ENCODE data around the gene TMEM50A. TPM values are rescaled to one million over a fixed set of nuclear protein-coding genes. Genes with fewer than 3 reads are reported as not detected.
"Not testable (repeated sequence)": the region's sequence is repeated elsewhere in the genome, so short reads cannot be mapped to it uniquely, and the experiment has no call there.

TMEM50A gene
- total RNA-seq, 2 donors from 2014 or later: 131 to 136 TPM

DNA sequence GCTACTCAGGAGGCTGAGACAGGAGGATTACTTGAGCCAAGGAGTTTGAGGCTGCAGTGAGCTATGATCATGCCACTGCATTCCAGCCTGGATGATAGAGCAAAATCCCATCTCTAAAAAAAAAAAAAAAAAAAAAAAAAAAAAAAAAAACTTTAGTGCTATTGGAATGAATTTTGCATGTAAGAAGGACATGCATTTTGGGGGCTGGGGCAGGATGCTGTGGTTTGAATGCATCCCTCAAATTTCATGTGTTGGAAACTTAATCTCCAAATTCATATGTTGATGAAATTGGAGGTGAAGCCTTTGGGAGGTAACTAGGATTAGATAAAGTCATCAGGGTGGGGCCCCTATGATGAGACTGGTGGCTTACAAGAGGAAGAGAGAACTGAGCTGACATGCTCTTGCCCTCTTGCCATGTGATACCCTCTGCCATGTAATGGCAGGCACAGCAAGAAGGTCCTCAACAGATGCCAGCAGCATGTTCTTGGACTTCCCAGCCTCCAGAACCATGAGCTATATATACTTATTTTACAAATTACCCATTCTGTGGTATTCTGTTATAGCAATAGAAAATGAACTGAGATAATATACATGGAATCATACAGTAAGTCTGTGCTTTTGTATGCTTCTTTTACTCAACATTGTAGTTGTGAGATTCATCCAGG lies 25.2 kb upstream of the TMEM50A start:
- H3K36me3 Mint-ChIP-seq (ENCODE audit: insufficient read depth in 2 of 2): peaks cover 4 to 24% of the 10 kb centered on the region in 2 donors
- not testable (repeated sequence) for H3K4me1 Mint-ChIP-seq (ENCODE audit: low read depth); H3K27me3 Mint-ChIP-seq (ENCODE audit: low read depth); H3K9me3 Mint-ChIP-seq; ATAC-seq (replicated peaks in 1 of 2); DNase-seq; H3K4me3 Mint-ChIP-seq; H3K27ac Mint-ChIP-seq

DNA sequence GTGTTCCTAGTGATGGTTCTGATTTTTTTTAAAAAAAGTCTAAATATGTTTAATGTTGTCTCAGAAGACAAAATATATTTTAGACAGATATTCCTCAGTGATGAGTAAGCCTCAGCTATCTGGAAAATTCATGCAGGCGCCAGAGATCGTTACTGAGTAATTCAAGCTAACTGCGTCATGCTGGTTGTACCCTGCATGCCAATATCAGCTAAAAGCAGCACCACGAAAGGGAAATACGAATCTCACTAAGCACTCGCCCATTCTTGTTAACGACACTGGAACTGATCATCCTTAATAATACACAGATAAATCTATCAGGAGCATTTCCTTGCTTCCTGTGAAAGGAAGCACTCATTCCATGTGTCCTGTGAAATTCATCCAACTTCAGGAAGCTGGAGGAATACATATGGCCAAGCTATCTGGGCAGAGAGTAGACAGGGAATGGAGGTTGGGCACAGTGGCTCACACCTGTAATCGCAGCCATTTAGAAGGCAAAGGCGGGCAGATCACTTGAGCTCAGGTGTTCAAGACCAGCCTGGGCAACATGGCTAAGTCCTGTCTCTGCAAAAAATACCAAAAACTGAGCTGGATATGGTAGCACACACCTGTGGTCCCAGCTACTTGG lies 17.7 kb upstream of the TMEM50A start:
- not testable (repeated sequence) for ATAC-seq (replicated peaks in 1 of 2); H3K36me3 Mint-ChIP-seq (ENCODE audit: insufficient read depth in 2 of 2); H3K4me3 Mint-ChIP-seq; H3K27me3 Mint-ChIP-seq (ENCODE audit: low read depth); H3K27ac Mint-ChIP-seq; H3K9me3 Mint-ChIP-seq; H3K4me1 Mint-ChIP-seq (ENCODE audit: low read depth); DNase-seq

DNA sequence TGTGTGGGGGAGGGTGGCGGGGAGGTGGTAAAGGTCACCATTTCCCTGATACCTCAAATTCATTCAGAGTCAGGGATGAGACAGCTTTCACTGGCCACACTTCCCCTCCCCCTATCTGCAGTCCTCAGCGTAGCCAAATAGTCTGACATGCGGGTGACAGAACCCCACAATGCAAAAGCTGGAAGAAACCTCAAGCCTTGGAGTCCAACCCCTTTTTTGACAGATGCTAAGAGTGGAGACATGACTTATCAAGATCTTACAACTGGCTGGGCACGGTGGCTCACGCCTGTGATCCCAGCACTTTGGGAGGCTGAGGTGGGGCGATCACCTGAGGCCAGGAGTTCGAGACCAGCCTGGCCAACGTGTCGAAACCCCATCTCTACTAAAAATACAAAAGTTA lies 16.0 kb upstream of the TMEM50A start:
- H3K4me3 Mint-ChIP-seq, H3K27ac Mint-ChIP-seq, H3K9me3 Mint-ChIP-seq: not testable (repeated sequence)

DNA sequence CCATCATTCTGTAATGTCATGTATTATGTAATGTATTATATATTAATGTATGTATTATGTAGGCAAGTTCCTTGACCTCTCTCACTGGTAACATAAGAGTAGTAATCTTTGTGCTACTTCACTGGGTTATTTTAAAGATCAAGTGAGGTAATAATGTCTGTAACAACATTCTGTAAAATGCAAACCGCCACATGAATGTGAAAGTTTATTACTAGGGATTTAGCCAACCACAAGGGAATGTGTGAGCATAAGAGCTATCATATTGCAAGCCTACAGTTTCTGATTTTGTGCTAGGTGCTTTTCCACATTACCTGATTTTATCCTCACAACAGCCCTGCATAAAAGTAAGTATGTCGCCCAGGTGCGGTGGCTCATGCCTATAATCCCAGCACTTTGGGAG lies 13.7 kb upstream of the TMEM50A start:
- H3K4me3 Mint-ChIP-seq; H3K27ac Mint-ChIP-seq; H3K4me1 Mint-ChIP-seq (ENCODE audit: low read depth); H3K36me3 Mint-ChIP-seq (ENCODE audit: insufficient read depth in 2 of 2); H3K9me3 Mint-ChIP-seq; ATAC-seq (replicated peaks in 1 of 2); DNase-seq; H3K27me3 Mint-ChIP-seq (ENCODE audit: low read depth): not testable (repeated sequence)

More for the DNA sequence above, 16.0 kb upstream of the TMEM50A start:
- not testable (repeated sequence) for H3K36me3 Mint-ChIP-seq (ENCODE audit: insufficient read depth in 2 of 2); H3K27me3 Mint-ChIP-seq (ENCODE audit: low read depth); H3K4me1 Mint-ChIP-seq (ENCODE audit: low read depth); DNase-seq; ATAC-seq (replicated peaks in 1 of 2)

DNA sequence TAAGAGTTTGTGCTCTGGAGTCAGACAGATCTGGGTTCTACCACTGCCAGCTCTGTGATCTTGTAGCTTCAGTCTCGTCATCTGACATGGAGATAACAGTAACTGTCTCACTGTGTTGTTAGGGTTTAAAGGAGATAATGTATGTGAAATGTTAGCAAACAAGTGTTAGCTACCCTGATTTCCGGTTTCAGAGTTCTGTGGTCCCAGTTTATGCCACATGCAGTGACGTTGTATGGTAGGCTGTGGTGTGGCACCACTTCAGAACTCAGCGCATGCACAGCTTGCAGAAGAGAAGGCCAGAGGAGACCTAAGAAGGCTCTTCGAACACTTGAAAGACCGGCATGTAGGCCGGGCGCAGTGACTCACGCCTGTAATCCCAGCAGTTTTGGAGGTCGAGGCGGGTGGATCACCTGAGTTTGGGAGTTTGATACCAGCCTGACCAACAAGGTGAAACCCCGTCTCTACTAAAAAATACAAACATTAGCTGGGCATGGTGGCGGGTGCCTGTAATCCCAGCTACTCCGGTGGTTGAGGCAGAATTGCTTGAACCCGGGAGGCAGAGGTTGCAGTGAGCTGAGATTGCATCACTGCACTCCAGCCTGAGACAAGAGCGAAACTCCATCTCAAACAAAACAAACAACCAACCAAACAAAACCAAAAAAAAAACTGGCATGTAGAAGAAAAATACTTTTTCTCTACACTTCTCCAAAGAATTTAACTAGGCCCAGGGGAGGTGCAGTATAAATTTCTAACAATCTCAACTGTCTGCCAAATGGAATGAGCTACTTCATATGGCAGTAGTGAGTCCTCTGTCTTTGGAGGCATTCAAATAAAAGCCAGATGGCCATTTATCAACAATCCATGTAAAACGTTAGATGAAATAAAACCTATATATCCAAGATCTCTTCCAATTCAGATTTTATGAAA lies 10.0 kb upstream of the TMEM50A start:
- H3K27ac Mint-ChIP-seq; H3K9me3 Mint-ChIP-seq; H3K36me3 Mint-ChIP-seq (ENCODE audit: insufficient read depth in 2 of 2); DNase-seq; H3K4me3 Mint-ChIP-seq; H3K27me3 Mint-ChIP-seq (ENCODE audit: low read depth): not testable (repeated sequence)
- peaks cover 22% of the 10 kb centered on the region for H3K4me1 Mint-ChIP-seq (ENCODE audit: low read depth)
- peak; percentile 73 to 80 for ATAC-seq (replicated peaks in 1 of 2)

DNA sequence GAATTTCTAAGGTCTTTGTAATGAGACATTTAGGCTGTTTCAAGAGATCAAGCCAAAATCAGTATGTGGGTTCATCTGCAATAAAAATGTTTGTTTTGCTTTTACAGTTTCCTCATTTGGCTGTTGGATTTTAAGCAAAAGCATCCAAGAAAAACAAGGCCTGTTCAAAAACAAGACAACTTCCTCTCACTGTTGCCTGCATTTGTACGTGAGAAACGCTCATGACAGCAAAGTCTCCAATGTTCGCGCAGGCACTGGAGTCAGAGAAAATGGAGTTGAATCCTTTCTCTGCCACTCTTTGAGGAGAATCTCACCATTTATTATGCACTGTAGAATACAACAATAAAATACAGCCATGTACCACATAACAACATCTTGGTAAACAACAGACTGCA lies 9.3 kb upstream of the TMEM50A start:
- H3K36me3 Mint-ChIP-seq (ENCODE audit: insufficient read depth in 2 of 2); H3K27me3 Mint-ChIP-seq (ENCODE audit: low read depth); H3K9me3 Mint-ChIP-seq; H3K27ac Mint-ChIP-seq; DNase-seq; H3K4me3 Mint-ChIP-seq; ATAC-seq (replicated peaks in 1 of 2): not testable (repeated sequence)
- peaks cover 28% of the 10 kb centered on the region for H3K4me1 Mint-ChIP-seq (ENCODE audit: low read depth)

DNA sequence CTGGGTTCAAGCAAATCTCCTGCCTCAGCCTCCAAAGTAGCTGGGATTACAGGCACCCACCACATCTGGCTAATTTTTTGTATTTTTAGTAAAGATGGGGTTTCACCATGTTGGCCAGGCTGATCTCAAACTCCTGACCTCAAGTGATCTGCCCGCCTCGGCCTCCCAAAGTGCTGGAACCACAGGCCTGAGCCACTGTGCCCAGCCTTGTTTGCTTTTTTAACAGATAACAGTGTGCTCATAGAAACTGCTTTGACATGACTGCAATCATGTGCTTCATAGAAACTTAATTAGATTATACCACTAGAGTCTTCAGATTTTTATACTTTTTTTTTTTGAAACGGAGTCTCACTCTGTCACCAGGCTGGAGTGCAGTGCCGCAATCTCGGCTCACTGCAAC lies 8.8 kb upstream of the TMEM50A start:
- ATAC-seq (replicated peaks in 1 of 2); H3K27me3 Mint-ChIP-seq (ENCODE audit: low read depth); DNase-seq; H3K9me3 Mint-ChIP-seq; H3K36me3 Mint-ChIP-seq (ENCODE audit: insufficient read depth in 2 of 2); H3K27ac Mint-ChIP-seq: not testable (repeated sequence)
- Mint-ChIP-seq H3K4me1 (ENCODE audit: low read depth) (peaks cover 33% of the 10 kb centered on the region), H3K4me3 (peak overlapping the region; percentile 58 to 67)

DNA sequence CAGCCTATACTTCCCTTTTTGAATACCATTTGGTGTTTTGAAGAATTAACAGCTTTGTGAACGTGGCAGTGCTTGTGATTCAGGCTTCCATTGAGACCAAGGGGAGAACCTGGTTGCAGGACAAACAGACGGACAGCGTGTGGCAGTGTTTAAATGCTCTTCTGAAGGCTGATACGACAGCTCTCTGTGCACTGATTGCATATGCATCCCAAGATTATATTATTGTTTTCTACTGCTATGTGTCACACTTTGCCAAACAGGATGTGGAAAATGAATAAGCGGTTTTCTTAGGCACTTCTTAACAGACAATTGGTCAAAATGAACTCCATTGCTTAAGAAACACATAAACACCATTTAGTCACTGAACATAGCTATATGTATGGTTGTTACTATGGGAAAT lies 8.2 kb upstream of the TMEM50A start:
- H3K9me3 Mint-ChIP-seq; H3K27me3 Mint-ChIP-seq (ENCODE audit: low read depth); H3K36me3 Mint-ChIP-seq (ENCODE audit: insufficient read depth in 2 of 2): not testable (repeated sequence)
- peak overlapping the region; percentile 85 for H3K27ac Mint-ChIP-seq
- DNase-seq: peak; percentile 10 to 18
- peaks cover 37% of the 10 kb centered on the region for H3K4me1 Mint-ChIP-seq (ENCODE audit: low read depth)
- ATAC-seq (replicated peaks in 1 of 2): peak; percentile 85 to 87
- peak overlapping the region; percentile 58 to 67 for H3K4me3 Mint-ChIP-seq

DNA sequence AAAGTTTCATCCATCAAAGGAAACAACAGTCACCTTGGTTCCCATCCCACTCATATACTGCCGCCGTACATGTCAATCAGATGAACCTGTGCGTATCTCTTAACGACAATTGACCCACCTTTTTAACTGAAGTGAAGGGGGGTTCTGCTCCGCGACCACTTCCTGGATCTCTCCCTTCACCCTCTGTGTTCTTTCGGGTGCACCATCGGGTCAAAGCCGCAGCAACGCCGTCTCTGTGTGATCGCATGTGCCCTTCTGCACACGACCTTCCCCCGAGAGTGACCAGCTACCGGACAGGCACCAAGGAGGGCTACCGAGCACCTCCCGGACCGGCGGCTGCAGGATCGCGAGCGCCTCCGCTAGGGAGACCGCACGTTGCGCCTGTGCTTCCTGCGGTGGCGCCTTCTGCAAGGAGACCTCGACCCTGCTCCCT lies 1.2 kb upstream of the TMEM50A start:
- H3K4me1 Mint-ChIP-seq (ENCODE audit: low read depth): peaks cover 46% of the 10 kb centered on the region
- DNase-seq (peak; percentile 36 to 50), ATAC-seq (replicated peaks in 1 of 2) (peak; percentile 5 to 30)
- peak overlapping the region; percentile 96 to 97 for H3K4me3 Mint-ChIP-seq
- H3K27ac Mint-ChIP-seq: peak overlapping the region; percentile 57
- H3K27me3 Mint-ChIP-seq (ENCODE audit: low read depth); H3K36me3 Mint-ChIP-seq (ENCODE audit: insufficient read depth in 2 of 2); H3K9me3 Mint-ChIP-seq: not testable (repeated sequence)

DNA sequence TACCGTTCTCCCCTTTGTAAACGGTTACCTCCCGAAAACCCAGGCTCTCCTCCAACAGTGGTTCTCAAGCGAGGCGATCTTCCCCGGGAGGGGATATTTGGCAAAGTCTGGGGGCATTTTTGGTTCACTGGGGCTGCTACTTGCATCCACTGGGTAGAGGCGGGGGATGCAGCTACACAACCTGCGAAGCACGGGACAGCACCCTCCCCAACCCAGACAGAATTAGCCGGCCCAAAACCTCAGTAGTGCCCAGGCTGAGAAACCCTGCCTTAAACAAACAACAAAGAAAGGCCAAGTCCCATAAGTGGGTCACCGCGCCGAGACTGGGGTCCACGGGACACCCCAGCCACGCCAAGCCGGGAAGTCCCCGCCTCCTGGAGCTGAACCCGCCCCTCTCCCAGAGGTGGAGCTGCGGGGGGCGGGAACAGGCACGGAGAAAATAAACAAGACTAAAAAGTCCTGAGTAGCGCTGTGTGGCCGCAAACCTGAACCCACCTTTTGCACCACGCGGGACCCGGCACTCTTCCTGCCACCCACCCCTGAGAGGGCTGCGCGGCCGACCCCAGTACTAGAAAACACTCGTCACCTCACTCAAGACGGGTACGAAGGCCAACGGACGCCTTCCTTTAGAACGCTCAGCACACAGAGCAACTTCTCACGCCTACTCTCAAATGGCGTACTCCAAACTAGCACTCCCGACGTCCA lies 499 bp upstream of the TMEM50A start:
- Mint-ChIP-seq H3K4me3 (peak overlapping the region; percentile 97 to 99), H3K4me1 (ENCODE audit: low read depth) (peaks cover 49% of the 10 kb centered on the region), H3K27ac (peak overlapping the region; percentile 79), H3K36me3 (ENCODE audit: insufficient read depth in 2 of 2) (peaks cover 6 to 10% of the 10 kb centered on the region in 2 donors)
- not testable (repeated sequence) for H3K27me3 Mint-ChIP-seq (ENCODE audit: low read depth); H3K9me3 Mint-ChIP-seq
- peak; percentile 62 to 83 for ATAC-seq (replicated peaks in 1 of 2)
- peak; percentile 6 to 33 for DNase-seq

DNA sequence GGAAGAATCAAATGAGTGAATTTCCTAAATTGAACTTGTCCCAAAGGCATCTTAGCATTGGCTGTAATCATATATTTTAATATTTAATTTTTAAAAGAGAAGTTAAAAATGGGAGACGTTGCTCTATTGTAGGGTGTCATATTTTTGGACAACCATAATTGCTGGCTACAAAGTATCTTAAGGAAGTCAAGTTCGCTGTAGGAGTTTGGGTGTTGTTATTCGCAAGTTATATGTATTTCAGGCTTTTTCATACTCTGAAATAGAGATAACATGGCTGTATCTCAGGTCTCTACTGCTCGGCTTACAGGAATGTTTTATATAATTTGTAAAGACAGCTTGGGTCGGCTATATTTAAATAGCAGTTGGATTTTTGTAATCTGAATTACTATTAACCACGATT lies 852 bp downstream of the TMEM50A start:
- H3K27ac Mint-ChIP-seq: peak overlapping the region; percentile 93
- peak overlapping the region; percentile 94 to 99 for H3K4me3 Mint-ChIP-seq
- no peaks in the 10 kb centered on the region for H3K27me3 Mint-ChIP-seq (ENCODE audit: low read depth)
- DNase-seq (no peak), ATAC-seq (replicated peaks in 1 of 2) (no peak)
- H3K9me3 Mint-ChIP-seq: no peaks in the 10 kb centered on the region
- peaks cover 7 to 17% of the 10 kb centered on the region in 2 donors for H3K36me3 Mint-ChIP-seq (ENCODE audit: insufficient read depth in 2 of 2)
- H3K4me1 Mint-ChIP-seq (ENCODE audit: low read depth): peaks cover 40% of the 10 kb centered on the region

DNA sequence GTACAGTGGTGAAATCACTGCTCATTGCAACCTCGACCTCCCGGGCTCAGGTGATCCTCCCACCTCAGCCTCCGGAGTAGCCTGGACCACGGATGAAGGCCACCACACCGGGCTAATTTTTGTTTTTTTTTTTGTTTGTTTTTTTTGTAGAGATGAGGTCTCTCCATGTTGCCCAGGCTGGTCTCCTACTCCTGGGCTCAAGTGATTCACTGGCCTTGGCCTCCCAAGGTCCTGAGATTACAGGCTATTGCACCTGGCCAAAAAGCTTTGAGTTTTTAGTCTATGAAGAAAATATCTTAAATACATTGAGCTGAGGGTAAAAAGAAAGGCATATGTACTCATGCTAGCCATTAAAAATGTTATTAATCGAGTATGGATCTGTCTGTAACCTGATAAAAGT lies 3.6 kb downstream of the TMEM50A start:
- Mint-ChIP-seq H3K9me3 (no peaks in the 10 kb centered on the region), H3K27ac (peak overlapping the region; percentile 73), H3K36me3 (ENCODE audit: insufficient read depth in 2 of 2) (peaks cover 6 to 18% of the 10 kb centered on the region in 2 donors), H3K4me3 (peak overlapping the region; percentile 27 to 36), H3K27me3 (ENCODE audit: low read depth) (no peaks in the 10 kb centered on the region), H3K4me1 (ENCODE audit: low read depth) (peaks cover 33% of the 10 kb centered on the region)
- no peak for ATAC-seq (replicated peaks in 1 of 2)
- DNase-seq: no peak

Measured in activated T-cell treated with anti-CD3 and anti-CD28 coated beads, Interleukin-2, amount 50 U/mL, for 72 hours (primary cell).